Thyroid gland (tissue), 4 donors: ENCODE data around the gene CREG1. TPM values are rescaled to one million over a fixed set of nuclear protein-coding genes. Genes with fewer than 3 reads are reported as not detected.

Experiments
- DNase-seq, 2 donors: peaks; one replicate each; pipeline ENCODE4 v3.0.0-alpha.2; 2019
- H3K27ac ChIP-seq, 3 donors: fragments of 200-600 bp; sonication (generic); 1 replicate in 2 of 3; 2 replicates in 1 of 3; pipeline ENCODE4 v1.5.1; 2016 to 2019; ENCODE audit warnings: mild to moderate bottlenecking in 1 of 3, moderate library complexity in 1 of 3
- H3K27me3 ChIP-seq: fragments of 200-600 bp; sonication (generic); one replicate; pipeline ENCODE4 v1.5.1; 2019
- H3K36me3 ChIP-seq, 2 donors: fragments of 200-600 bp; sonication (generic); one replicate each; pipeline ENCODE4 v1.5.1; 2016 to 2019
- H3K4me1 ChIP-seq, 2 donors: fragments of 200-600 bp; sonication (generic); one replicate each; pipeline ENCODE4 v1.5.1; 2017 to 2019
- H3K4me3 ChIP-seq, 3 donors: fragments of 200-600 bp; sonication (generic); replicated peaks in 1 of 3; 1 replicate in 2 of 3; 2 replicates in 1 of 3; pipeline ENCODE4 v1.5.1; 2016; ENCODE audit warnings: mild to moderate bottlenecking in 1 of 3
- H3K9me3 ChIP-seq: fragments of 200-600 bp; sonication (generic); one replicate; pipeline ENCODE4 v1.5.1; 2017
- CTCF ChIP-seq, 6 experiments: fragments of 200-600 bp in 3 of 6; fragments of 450-650 bp in 3 of 6; sonication (generic) in 3 of 6; IDR thresholded peaks; one replicate each; pipeline ENCODE4 v1.5.1; 2016 to 2019; ENCODE audit warnings: antibody characterized with exemption in 6 of 6, mild to moderate bottlenecking in 2 of 6, inconsistent platforms in 1 of 6, moderate library complexity in 1 of 6
- POLR2A ChIP-seq, 2 donors: fragments of 450-650 bp; IDR thresholded peaks; one replicate each; pipeline ENCODE4 v1.6.1; 2017; ENCODE audit warnings: antibody characterized with exemption in 2 of 2, mild to moderate bottlenecking in 2 of 2, moderate library complexity in 1 of 2
- WGBS, 2 donors: methylation state at CpG; one replicate each; pipeline ENCODE4 v1.1.5; 2017; 5-methylcytosine and 5-hydroxymethylcytosine counted together
- intact Hi-C: fragments of 100-400 bp; cut with DNase I; formaldehyde crosslinking; loops from one replicate; pipeline ENCODE4 v1.15.1; 2023
- total RNA-seq, 4 donors: library from RNA; depleted of rRNA; stranded (reverse); fragments of >200 nt; gene quantifications; one replicate each; pipeline ENCODE4 v1.2.3, GENCODE V29; 2016

The CREG1 gene
- total RNA-seq, 4 donors from 2014 or later, result 285 to 347 (median 327) TPM

- TF ChIP-seq POLR2A (IDR thresholded peaks at IDR 0.05), result no peak
- no peak for TF ChIP-seq CTCF (IDR thresholded peaks at IDR 0.05)
- Histone ChIP-seq H3K9me3 (no peaks in the 10 kb centered on the region), H3K4me1 (peaks cover under 1 to 6% of the 10 kb centered on the region in 2 donors), H3K27me3 (no peaks in the 10 kb centered on the region), H3K4me3 (no peak overlapping the region), H3K27ac (no peak overlapping the region), H3K36me3 (peaks cover 13 to 23% of the 10 kb centered on the region in 2 donors)
- intact Hi-C loops, result no loop called here
- WGBS, 2 donors, result 93 to 94% methylated on average over 7 to 11 of the region's 13 CpGs
- no peak for DNase-seq
These were observed 10.2 kb downstream of the CREG1 start for GRCh38 chr1:167543199-167543990.

- H3K27me3 ChIP-seq, result no peaks in the 10 kb centered on the region
- H3K36me3 ChIP-seq, result peaks cover 13 to 23% of the 10 kb centered on the region in 2 donors
- DNase-seq, result no peak
- TF ChIP-seq CTCF (IDR thresholded peaks at IDR 0.05) (no peak), POLR2A (IDR thresholded peaks at IDR 0.05) (no peak)
- H3K27ac ChIP-seq, result no peak overlapping the region
- no peaks in the 10 kb centered on the region for H3K9me3 ChIP-seq
- WGBS, 2 donors, result 90 to 95% methylated on average over 12 of the region's 12 CpGs
- no peaks in the 10 kb centered on the region for H3K4me1 ChIP-seq
- intact Hi-C loops, result no loop called here
- no peak overlapping the region for H3K4me3 ChIP-seq
These were observed 11.2 kb downstream of the CREG1 start for GRCh38 chr1:167542109-167543032.

GRCh38 chr1:167541610-167542009 lies 12.0 kb downstream of the CREG1 start:
- WGBS, 2 donors, result 33 to 37% methylated on average over 1 of the region's 1 CpG
- Histone ChIP-seq H3K4me3 (no peak overlapping the region), H3K4me1 (no peaks in the 10 kb centered on the region), H3K9me3 (no peaks in the 10 kb centered on the region), H3K36me3 (peaks cover 13 to 23% of the 10 kb centered on the region in 2 donors), H3K27ac (no peak overlapping the region), H3K27me3 (no peaks in the 10 kb centered on the region)
- no peak for DNase-seq
- no peak for TF ChIP-seq POLR2A (IDR thresholded peaks at IDR 0.05)
- TF ChIP-seq CTCF (IDR thresholded peaks at IDR 0.05), result no peak
- intact Hi-C loops, result no loop called here

- intact Hi-C loops, result no loop called here
- DNase-seq, result no peak
- H3K4me1 ChIP-seq, result no peaks in the 10 kb centered on the region
- no peaks in the 10 kb centered on the region for H3K9me3 ChIP-seq
- TF ChIP-seq POLR2A (IDR thresholded peaks at IDR 0.05), result no peak
- H3K27me3 ChIP-seq, result no peaks in the 10 kb centered on the region
- H3K36me3 ChIP-seq, result peaks cover 11 to 23% of the 10 kb centered on the region in 2 donors
- H3K4me3 ChIP-seq, result no peak overlapping the region
- H3K27ac ChIP-seq, result no peak overlapping the region
These were observed 12.6 kb downstream of the CREG1 start for GRCh38 chr1:167541003-167541402.

GRCh38 chr1:167538657-167539056 lies 14.9 kb downstream of the CREG1 start:
- 46 to 54% methylated on average over 5 of the region's 5 CpGs for WGBS, 2 donors
- Histone ChIP-seq H3K27ac (no peak overlapping the region), H3K36me3 (peaks cover 0 to 12% of the 10 kb centered on the region in 2 donors), H3K4me3 (no peak overlapping the region), H3K4me1 (no peaks in the 10 kb centered on the region), H3K27me3 (no peaks in the 10 kb centered on the region), H3K9me3 (no peaks in the 10 kb centered on the region)
- no peak for DNase-seq
- intact Hi-C loops, result loop anchor here (10.0 kb wide), 3 partner anchors 134 to 474 kb away; no protein-coding TSS in a partner anchor
- TF ChIP-seq POLR2A (IDR thresholded peaks at IDR 0.05), result no peak
- TF ChIP-seq CTCF (IDR thresholded peaks at IDR 0.05), result no peak
